H9 (cell line): ENCODE results near the gene SOX30. TPM values are rescaled to one million over a fixed set of nuclear protein-coding genes. Genes with fewer than 3 reads are reported as not detected.

Source experiments
- DNase-seq: peaks from one replicate; pipeline ENCODE4 v3.0.0-alpha.2; 2017
- H2AFZ ChIP-seq: one replicate; pipeline ENCODE4 v1.6.1; 2013; ENCODE audit warnings: mild to moderate bottlenecking, low read length, control low read depth, moderate library complexity
- H2AK5ac ChIP-seq: 2 replicates; pipeline ENCODE4 v1.6.1; 2013; ENCODE audit warnings: low read length, control low read depth, mixed read lengths; ENCODE audit not compliant: insufficient read length
- H2BK120ac ChIP-seq: one replicate; pipeline ENCODE4 v1.6.1; 2013; ENCODE audit warnings: low read depth, mild to moderate bottlenecking, low read length, control low read depth, inconsistent platforms; ENCODE audit not compliant: poor library complexity, severe bottlenecking
- H2BK12ac ChIP-seq: 2 replicates; pipeline ENCODE4 v1.6.1; 2013; ENCODE audit warnings: low read length, control low read depth, mixed read lengths, low read depth; ENCODE audit not compliant: insufficient read length
- H2BK15ac ChIP-seq: 2 replicates; pipeline ENCODE4 v1.6.1; 2013; ENCODE audit warnings: low read depth, low read length, control low read depth
- H2BK20ac ChIP-seq: one replicate; pipeline ENCODE4 v1.6.1; 2013; ENCODE audit warnings: low read depth, mild to moderate bottlenecking, low read length, control low read depth, inconsistent platforms; ENCODE audit not compliant: poor library complexity, severe bottlenecking
- H2BK5ac ChIP-seq: 2 replicates; pipeline ENCODE4 v1.6.1; 2013; ENCODE audit warnings: low read length, control low read depth, mixed read lengths; ENCODE audit not compliant: insufficient read length
- H3K14ac ChIP-seq: 2 replicates; pipeline ENCODE4 v1.6.1; 2013; ENCODE audit warnings: low read length, control low read depth; ENCODE audit not compliant: insufficient read depth
- H3K18ac ChIP-seq: 2 replicates; pipeline ENCODE4 v1.6.1; 2013; ENCODE audit warnings: low read depth, mild to moderate bottlenecking, mixed read lengths, low read length, control low read depth; ENCODE audit not compliant: insufficient read length
- H3K23ac ChIP-seq: 2 replicates; pipeline ENCODE4 v1.6.1; 2013; ENCODE audit warnings: low read length, control low read depth, mixed read lengths, low read depth; ENCODE audit not compliant: insufficient read length
- H3K23me2 ChIP-seq: 2 replicates; pipeline ENCODE4 v1.6.1; 2013; ENCODE audit warnings: low read depth, mild to moderate bottlenecking, mixed read lengths, low read length, control low read depth; ENCODE audit not compliant: insufficient read length, poor library complexity, severe bottlenecking
- H3K27ac ChIP-seq: 2 replicates; pipeline ENCODE4 v1.5.1; 2013; ENCODE audit warnings: low read length, control low read depth, mixed read lengths, low read depth; ENCODE audit not compliant: insufficient read length
- H3K27me3 ChIP-seq: 2 replicates; pipeline ENCODE4 v1.6.1; 2013; ENCODE audit warnings: low read length, control low read depth, inconsistent platforms; ENCODE audit not compliant: insufficient read depth
- H3K4ac ChIP-seq: 2 replicates; pipeline ENCODE4 v1.6.1; 2013; ENCODE audit warnings: low read depth, mild to moderate bottlenecking, control low read depth, inconsistent platforms, low read length, moderate library complexity
- H3K4me1 ChIP-seq: 2 replicates; pipeline ENCODE4 v1.6.1; 2013; ENCODE audit warnings: low read length, control low read depth, inconsistent platforms; ENCODE audit not compliant: insufficient read depth
- H3K4me2 ChIP-seq: 2 replicates; pipeline ENCODE4 v1.6.1; 2013; ENCODE audit warnings: low read length, control low read depth, mixed read lengths; ENCODE audit not compliant: insufficient read length, insufficient read depth
- H3K56ac ChIP-seq: 2 replicates; pipeline ENCODE4 v1.6.1; 2013; ENCODE audit warnings: low read depth, mild to moderate bottlenecking, mixed read lengths, low read length, control low read depth; ENCODE audit not compliant: insufficient read length
- H3K79me1 ChIP-seq: 2 replicates; pipeline ENCODE4 v1.6.1; 2013; ENCODE audit warnings: low read depth, mild to moderate bottlenecking, moderate library complexity, low read length, control low read depth, inconsistent platforms; ENCODE audit not compliant: insufficient read depth, poor library complexity, severe bottlenecking
- H3K79me2 ChIP-seq: 2 replicates; pipeline ENCODE4 v1.6.1; 2013; ENCODE audit warnings: low read length, control low read depth, inconsistent platforms; ENCODE audit not compliant: insufficient read depth
- H3K9ac ChIP-seq: 2 replicates; pipeline ENCODE4 v1.6.1; 2013; ENCODE audit warnings: low read length, control low read depth, mixed read lengths; ENCODE audit not compliant: insufficient read length; ENCODE audit errors: extremely low read depth
- H3K9me3 ChIP-seq: one replicate; pipeline ENCODE4 v1.6.1; 2013; ENCODE audit warnings: low read depth, low read length, inconsistent platforms; ENCODE audit not compliant: control insufficient read depth
- H3T11ph ChIP-seq: one replicate; pipeline ENCODE4 v1.6.1; 2013; ENCODE audit warnings: mild to moderate bottlenecking, low read length, control low read depth, inconsistent platforms
- H4K20me1 ChIP-seq: one replicate; pipeline ENCODE4 v1.6.1; 2013; ENCODE audit not compliant: control insufficient read depth, insufficient read length, insufficient read depth
- H4K5ac ChIP-seq: 2 replicates; pipeline ENCODE4 v1.6.1; 2013; ENCODE audit warnings: low read depth, mild to moderate bottlenecking, mixed read lengths, low read length, control low read depth; ENCODE audit not compliant: insufficient read length
- H4K8ac ChIP-seq: replicated peaks from 2 replicates; pipeline ENCODE4 v1.6.1; 2013; ENCODE audit warnings: low read length, control low read depth, mixed read lengths, low read depth; ENCODE audit not compliant: insufficient read length
- H4K91ac ChIP-seq: 2 replicates; pipeline ENCODE4 v1.6.1; 2013; ENCODE audit warnings: low read depth, mild to moderate bottlenecking, moderate library complexity, mixed read lengths, low read length, control low read depth; ENCODE audit not compliant: insufficient read length
- H3K27ac Mint-ChIP-seq, 3 experiments: 2 replicates in 2 of 3; 3 replicates in 1 of 3; pipeline ENCODE4 v1.8.0; 2020 to 2021; ENCODE audit warnings: mixed read lengths in 3 of 3, mild to moderate bottlenecking in 1 of 3, moderate library complexity in 1 of 3
- H3K27me3 Mint-ChIP-seq: 2 replicates; pipeline ENCODE4 v1.8.0; 2021; ENCODE audit warnings: low read depth, mild to moderate bottlenecking, moderate library complexity, mixed read lengths
- H3K36me3 Mint-ChIP-seq, 3 experiments: 2 replicates in 2 of 3; 3 replicates in 1 of 3; pipeline ENCODE4 v1.8.0; 2020 to 2021; ENCODE audit warnings: low read depth in 3 of 3, mixed read lengths in 3 of 3; ENCODE audit not compliant: insufficient read depth in 1 of 3
- H3K4me1 Mint-ChIP-seq, 2 experiments: 2 replicates each; pipeline ENCODE4 v1.8.0; 2020; ENCODE audit warnings: mixed read lengths in 2 of 2
- H3K4me3 Mint-ChIP-seq, 2 experiments: 2 replicates in 1 of 2; 3 replicates in 1 of 2; pipeline ENCODE4 v1.8.0; 2020 to 2021; ENCODE audit warnings: mild to moderate bottlenecking in 2 of 2, mixed read lengths in 2 of 2, moderate library complexity in 1 of 2
- H3K9me3 Mint-ChIP-seq, 2 experiments: 2 replicates in 1 of 2; 3 replicates in 1 of 2; pipeline ENCODE4 v1.8.0; 2020; ENCODE audit warnings: mild to moderate bottlenecking in 2 of 2, mixed read lengths in 2 of 2, moderate library complexity in 1 of 2
- CTCF ChIP-seq: fragments of 200-600 bp; sonication (generic); conservative IDR thresholded peaks from 3 replicates; pipeline ENCODE4 v1.8.0; 2021; ENCODE audit warnings: antibody characterized with exemption, mild to moderate bottlenecking
- WGBS: extraction: QIAGEN DNeasy Blood & Tissue Kit; methylation state at CpG from one replicate; pipeline ENCODE4 v1.1.7; 2013; ENCODE audit warnings: missing lambda C conversion rate, low lambda C conversion rate, mixed read lengths; ENCODE audit not compliant: insufficient read length; ENCODE audit errors: extremely low coverage; 5-methylcytosine and 5-hydroxymethylcytosine counted together
- total RNA-seq: library from RNA; stranded (reverse); gene quantifications from 2 replicates; pipeline ENCODE4 v1.2.1, GENCODE V29; 2021

SOX30 gene
- total RNA-seq, 1 experiment from 2014 or later = not detected

GRCh38 chr5:157651623-157652376, 438 bp downstream of the SOX30 start:
- TF ChIP-seq CTCF = peak; percentile 47; the same call in 2 of the 3 replicates
- H2AFZ ChIP-seq = no peak overlapping the region
- no peaks in the 10 kb centered on the region for H3K27me3 ChIP-seq
- H3K4me1 ChIP-seq = no peaks in the 10 kb centered on the region
- H3K4me2 ChIP-seq = no peak overlapping the region
- H4K20me1 ChIP-seq = no peaks in the 10 kb centered on the region
- peaks cover 2% of the 10 kb centered on the region for H3K23me2 ChIP-seq
- Mint-ChIP-seq H3K27ac (no peak overlapping the region), H3K9me3 (peaks cover 17 to 28% of the 10 kb centered on the region in 2 experiments), H3K4me1 (peaks cover 0 to 4% of the 10 kb centered on the region in 2 experiments; a peak in 1 of 4 replicates), H3K4me3 (peak overlapping the region; percentile 22 to 42; a peak in 1 of 5 replicates), H3K36me3 (peaks cover 4 to 9% (median 6%) of the 10 kb centered on the region in 3 experiments; a peak in 6 of 7 replicates), H3K27me3 (peaks cover 8% of the 10 kb centered on the region)
- no peak overlapping the region for H2AK5ac ChIP-seq
- no peak overlapping the region for H3T11ph ChIP-seq
- H4K8ac ChIP-seq = no peak overlapping the region
- no peak overlapping the region for H3K9ac ChIP-seq
- WGBS = no CpG with 5 or more reads among the region's 63 CpGs
- peak overlapping the region; percentile 83 for H3K18ac ChIP-seq
- H3K56ac ChIP-seq = no peak overlapping the region
- H4K5ac ChIP-seq = no peak overlapping the region
- H2BK5ac ChIP-seq = no peak overlapping the region
- peak overlapping the region; percentile 85 for H3K14ac ChIP-seq
- no peak overlapping the region for H2BK12ac ChIP-seq
- H3K23ac ChIP-seq = no peak overlapping the region
- H3K79me1 ChIP-seq = no peaks in the 10 kb centered on the region
- DNase-seq = peak; percentile 85
- no peak overlapping the region for H4K91ac ChIP-seq
- H3K9me3 ChIP-seq = peaks cover 4% of the 10 kb centered on the region
- no peak overlapping the region for H2BK20ac ChIP-seq
- H2BK15ac ChIP-seq = no peak overlapping the region
- no peak overlapping the region for H2BK120ac ChIP-seq
- H3K27ac ChIP-seq = no peak overlapping the region
- H3K4ac ChIP-seq = no peak overlapping the region
- H3K79me2 ChIP-seq = no peaks in the 10 kb centered on the region
